Cortex of kidney (tissue), 1 donor: ENCODE data around the gene FAM117B.

Experiments
- DNase-seq: peaks from one replicate; lab custom pipeline; 2025; lab: John Stamatoyannopoulos, UW

Gene FAM117B

DNA sequence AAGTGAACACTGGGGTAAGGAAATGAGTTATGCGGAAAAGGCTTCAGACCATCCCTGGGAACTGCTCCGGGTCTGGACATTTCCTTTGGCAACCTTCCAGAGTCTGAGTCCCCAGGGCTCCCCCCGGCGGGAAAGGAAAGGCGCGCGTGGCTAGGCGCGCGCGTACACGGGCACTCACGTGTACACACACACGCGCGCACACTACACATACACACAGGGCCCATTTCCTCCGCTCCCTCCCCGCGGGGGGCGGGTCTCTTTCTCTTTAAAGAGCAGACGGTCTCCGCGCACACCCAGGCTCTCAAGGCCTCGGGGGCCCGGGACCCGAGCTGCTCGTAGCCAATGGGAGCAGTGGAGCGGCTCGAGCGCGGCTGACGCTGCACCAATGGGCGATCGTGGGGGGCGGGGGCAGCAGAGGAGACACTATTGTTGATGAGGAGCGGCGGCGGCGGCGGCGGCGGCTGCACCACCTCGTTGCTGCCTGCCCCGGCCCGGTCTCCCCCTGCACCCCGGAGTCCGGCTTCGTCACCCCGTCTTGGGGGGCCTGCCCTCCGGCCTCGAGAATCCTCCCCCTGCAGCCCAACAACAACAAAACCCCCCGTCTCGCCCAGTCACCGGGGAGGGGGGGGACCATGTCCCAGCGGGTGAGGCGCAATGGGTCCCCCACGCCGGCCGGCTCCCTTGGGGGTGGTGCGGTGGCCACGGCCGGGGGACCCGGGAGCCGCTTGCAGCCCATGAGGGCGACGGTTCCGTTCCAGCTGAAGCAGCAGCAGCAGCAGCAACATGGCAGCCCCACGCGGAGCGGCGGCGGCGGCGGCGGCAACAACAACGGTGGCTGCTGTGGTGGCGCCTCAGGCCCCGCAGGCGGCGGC is at the start of gene FAM117B:
TSS of gene FAM117B (plus strand) at position 414 of the 872 bp plus-strand sequence. CDS start at position 633, 219 bp downstream.
- DNase-seq = peak; percentile 56

DNA sequence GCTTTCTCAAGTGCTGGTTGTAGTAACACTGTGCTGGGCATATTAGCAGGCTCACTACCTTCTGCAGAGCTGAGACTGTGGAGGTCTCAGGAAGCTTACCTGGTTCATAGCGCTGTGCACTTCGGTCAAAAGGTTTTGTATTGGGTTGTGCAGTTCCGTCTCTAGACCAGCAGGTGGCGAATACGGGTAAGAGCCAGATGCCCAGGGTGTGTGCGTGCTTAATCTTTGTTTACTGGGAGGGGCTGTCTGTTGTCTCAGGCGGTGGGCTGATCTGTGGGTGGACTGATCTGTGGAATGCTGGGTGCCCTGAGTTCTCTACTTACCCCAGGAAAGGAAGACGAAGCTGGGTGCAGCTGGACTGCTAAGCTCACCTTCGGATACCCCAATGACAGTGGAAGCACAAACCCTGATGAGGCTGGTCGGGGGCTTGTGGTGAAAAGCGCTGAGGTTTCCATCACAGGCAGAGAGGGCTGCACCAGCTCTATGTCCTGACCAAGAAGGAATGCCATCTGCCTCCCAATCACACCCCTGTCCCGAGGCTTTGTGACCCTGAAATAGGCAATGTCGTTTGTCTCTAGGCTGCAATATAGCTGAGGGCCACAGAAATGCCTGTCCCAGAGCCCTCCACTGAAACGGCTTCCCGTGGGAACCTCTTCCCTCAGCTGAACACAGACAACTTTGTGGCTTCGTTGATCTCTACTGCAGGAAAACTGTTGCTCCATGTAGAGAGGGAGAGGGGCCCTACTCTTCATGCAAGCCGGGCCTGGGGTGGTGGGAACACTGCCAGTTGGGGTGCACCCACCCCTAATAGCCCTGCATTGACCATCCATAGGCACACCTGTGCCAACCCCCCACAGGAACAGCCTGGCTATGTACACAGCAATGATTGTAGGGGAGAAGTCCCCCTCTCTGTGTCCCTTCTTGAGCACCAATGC is 45.9 kb upstream of the FAM117B start:
- DNase-seq = no peak

DNA sequence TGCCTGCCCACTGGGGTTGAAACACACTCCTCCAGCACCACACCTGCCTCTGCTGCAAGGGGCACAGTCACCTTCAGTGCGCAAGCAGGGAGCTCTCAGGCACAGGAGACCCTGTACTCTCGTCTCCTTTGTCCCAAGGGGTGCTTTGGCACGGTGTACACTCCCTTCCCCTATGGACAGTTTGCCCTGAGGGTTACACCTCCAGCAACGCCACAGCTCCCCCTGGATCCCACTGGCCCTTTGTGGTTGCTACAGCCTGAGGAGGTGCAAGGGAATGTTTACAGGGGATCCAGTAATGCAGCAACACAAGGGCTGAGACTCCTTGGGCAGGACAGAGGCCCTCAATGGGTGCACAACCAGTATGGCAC is 45.2 kb upstream of the FAM117B start:
- DNase-seq = no peak

DNA sequence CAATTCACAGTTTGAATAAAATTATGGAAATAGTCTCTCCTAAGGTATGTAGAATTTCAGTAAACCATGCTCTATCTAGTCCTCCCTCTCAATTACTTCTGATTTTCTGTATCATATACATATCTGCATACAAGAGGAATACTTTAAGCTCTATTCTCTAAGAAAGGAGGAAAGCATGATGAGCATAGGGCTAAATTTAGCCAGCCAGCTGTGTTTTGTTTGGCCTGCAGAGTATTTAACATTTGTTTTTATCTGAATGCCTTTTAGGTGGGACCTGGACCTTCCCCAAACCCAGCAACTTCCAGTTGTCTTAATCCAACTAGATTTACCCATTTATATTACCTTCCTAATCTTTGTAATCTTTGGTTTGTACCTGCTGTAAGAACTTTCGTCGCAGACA is 42.2 kb upstream of the FAM117B start:
- DNase-seq = no peak

DNA sequence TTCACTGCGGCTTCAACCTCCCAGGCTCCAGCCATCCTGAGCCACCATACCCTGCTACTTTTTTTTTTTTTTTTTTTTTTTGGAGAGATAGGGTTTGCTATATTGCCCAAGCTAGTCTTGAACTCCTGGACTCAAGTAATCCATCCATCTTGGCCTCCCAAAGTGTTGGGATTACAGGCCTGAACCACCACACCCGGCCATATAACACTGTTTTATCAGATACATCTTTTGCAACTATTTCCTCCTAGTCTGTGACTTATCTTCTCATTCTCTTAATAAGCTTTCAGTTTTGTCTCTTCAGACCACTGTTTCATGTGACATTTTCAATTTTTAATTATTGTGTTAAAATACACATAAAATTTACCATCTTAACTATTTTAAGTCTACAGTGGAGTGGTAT is 35.7 kb upstream of the FAM117B start:
- no peak for DNase-seq

DNA sequence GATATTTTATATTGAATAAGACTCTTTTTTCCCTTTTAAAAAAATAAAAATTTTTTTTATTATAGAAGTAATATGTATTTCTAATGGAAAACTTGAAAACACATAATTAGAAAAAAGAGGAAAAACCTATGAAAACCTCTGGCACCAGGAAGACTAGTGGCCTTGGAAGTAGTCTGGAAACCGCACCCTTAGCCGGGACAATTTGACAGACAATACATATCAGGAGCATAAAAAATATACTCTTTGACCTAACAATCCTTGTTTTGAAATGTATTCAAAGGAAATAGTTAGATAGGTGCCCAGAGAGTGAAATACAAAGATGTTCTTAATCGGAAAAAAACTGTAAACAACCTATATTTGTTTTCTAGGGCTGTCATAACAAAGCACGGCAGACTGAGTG is 34.9 kb upstream of the FAM117B start:
- no peak for DNase-seq

- no peak for DNase-seq
Measured at GRCh38 chr2:202604699-202605098, 30.1 kb upstream of the FAM117B start.

DNA sequence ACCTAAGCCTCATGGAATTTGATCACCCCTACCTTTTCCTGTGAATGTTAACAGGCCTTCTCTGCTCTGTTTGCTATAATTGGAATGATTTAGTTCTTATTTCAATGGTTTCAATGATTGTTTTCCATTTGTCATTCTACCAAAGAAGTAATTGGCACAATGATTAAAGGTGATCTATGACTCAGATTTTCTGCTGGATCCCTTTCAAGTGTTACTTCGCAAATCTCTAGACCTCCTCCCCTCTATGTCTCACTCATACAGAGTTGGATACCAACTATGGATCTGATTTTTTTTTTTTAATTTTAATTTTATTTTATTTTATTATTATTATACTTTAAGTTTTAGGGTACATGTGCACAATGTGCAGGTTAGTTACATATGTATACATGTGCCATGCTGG is 29.6 kb upstream of the FAM117B start:
- no peak for DNase-seq

DNA sequence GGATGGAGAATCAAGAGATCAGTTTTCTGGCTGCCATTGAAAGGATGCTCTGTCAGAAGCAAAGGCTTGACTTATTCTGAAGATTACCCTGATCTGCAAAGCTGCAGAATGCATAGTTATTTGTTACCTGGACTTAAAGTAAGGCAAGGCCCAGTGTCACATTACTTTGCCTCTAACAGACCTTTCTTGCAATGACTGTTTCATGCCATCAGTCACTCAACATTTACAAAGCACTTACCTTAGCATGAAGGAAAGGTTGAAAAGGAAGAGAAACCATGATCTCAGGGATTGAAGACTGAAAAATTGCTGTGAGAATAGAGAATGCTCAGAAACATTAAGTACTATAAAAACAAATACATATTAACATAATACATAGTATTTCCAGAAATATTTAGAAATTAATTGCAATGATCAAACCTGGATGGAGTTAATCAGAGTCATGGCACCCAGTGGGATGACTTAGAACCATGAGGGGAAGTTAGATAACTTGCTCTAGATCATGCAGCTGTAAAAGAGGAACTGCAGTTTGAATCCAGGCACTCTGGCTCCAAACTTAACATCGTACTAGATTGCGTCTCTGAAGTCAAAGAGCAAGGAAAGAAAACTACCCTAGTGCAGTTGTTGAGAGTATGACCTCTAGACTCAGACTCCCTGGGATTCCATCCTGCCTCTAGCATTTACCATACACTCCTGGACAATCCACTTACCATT is 26.5 kb upstream of the FAM117B start:
- no peak for DNase-seq

GRCh38 chr2:202609381-202610145 is 25.2 kb upstream of the FAM117B start:
- DNase-seq = no peak

GRCh38 chr2:202610380-202610779 is 24.4 kb upstream of the FAM117B start:
- no peak for DNase-seq

- no peak for DNase-seq
Measured at GRCh38 chr2:202612145-202612544, 22.6 kb upstream of the FAM117B start.

- no peak for DNase-seq
Measured at GRCh38 chr2:202613479-202613878, 21.3 kb upstream of the FAM117B start.

GRCh38 chr2:202624133-202624532 is 10.6 kb upstream of the FAM117B start:
- DNase-seq = no peak

- DNase-seq = no peak
Measured at GRCh38 chr2:202627042-202627441, 7.7 kb upstream of the FAM117B start.

- DNase-seq = no peak
Measured at GRCh38 chr2:202628646-202629198, 6.0 kb upstream of the FAM117B start.

DNA sequence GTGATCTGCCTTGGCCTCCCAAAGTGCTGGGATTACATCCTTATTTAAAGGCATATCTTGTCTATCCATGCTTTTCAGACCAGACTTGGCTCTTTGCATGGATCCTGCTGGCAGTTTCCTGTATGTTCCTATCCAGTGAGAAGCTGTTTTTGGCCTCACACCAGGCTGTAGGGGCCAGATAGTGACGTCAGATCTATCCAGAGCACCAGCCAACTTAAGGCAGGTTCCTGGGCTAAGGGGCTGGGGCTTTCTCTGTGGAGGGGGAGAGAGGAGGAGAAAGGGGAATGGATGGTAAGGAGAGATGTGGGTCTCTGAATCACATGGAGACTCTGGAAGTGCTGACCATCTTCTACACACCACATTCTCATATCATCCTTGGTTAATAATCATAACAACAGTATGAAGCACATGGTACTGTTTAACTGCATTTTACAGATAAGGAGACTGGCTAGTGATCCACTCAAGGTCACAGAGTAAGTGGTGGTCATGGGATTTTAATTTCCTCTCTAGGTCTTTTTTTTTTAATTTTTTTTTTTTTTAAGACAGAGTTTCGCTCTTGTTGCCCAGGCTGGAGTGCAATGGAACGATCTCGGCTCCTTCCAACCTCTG is 2.0 kb upstream of the FAM117B start:
- no peak for DNase-seq

- no peak for DNase-seq
Measured at GRCh38 chr2:202633470-202633869, 1.3 kb upstream of the FAM117B start.

GRCh38 chr2:202635428-202636212 is 851 bp downstream of the FAM117B start:
- DNase-seq = no peak

GRCh38 chr2:202636213-202636513 is 1.4 kb downstream of the FAM117B start:
- DNase-seq = no peak
